Stomach smooth muscle (tissue), 2 donors: Measurements from ENCODE around the gene MEGF6.

ENCODE experiments used
- H3K27ac ChIP-seq: one replicate; pipeline ENCODE4 v1.7.0; 2013; ENCODE audit warnings: mild to moderate bottlenecking, low read length, inconsistent platforms
- H3K27me3 ChIP-seq, 2 donors: one replicate each; pipeline ENCODE4 v1.7.0; 2013; ENCODE audit warnings: low read length in 2 of 2; ENCODE audit not compliant: insufficient read depth in 2 of 2, control insufficient read depth in 1 of 2
- H3K36me3 ChIP-seq, 2 donors: one replicate each; pipeline ENCODE4 v1.7.0; 2013; ENCODE audit warnings: low read length in 2 of 2; ENCODE audit not compliant: control insufficient read depth in 2 of 2, insufficient read depth in 2 of 2
- H3K4me1 ChIP-seq: one replicate; pipeline ENCODE4 v1.7.0; 2013; ENCODE audit warnings: low read length; ENCODE audit not compliant: control insufficient read depth, insufficient read depth
- H3K4me3 ChIP-seq, 2 donors: one replicate each; pipeline ENCODE4 v1.7.0; 2013; ENCODE audit warnings: low read length in 2 of 2
- H3K9ac ChIP-seq, 2 donors: one replicate each; pipeline ENCODE4 v1.7.0; 2013; ENCODE audit warnings: low read length in 2 of 2, mild to moderate bottlenecking in 1 of 2
- H3K9me3 ChIP-seq, 2 donors: one replicate each; pipeline ENCODE4 v1.7.0; 2013; ENCODE audit warnings: low read length in 2 of 2; ENCODE audit not compliant: control insufficient read depth in 2 of 2
- donor health status: healthy.
- donor health status: Pancreatic carcinoma.

The MEGF6 gene

DNA sequence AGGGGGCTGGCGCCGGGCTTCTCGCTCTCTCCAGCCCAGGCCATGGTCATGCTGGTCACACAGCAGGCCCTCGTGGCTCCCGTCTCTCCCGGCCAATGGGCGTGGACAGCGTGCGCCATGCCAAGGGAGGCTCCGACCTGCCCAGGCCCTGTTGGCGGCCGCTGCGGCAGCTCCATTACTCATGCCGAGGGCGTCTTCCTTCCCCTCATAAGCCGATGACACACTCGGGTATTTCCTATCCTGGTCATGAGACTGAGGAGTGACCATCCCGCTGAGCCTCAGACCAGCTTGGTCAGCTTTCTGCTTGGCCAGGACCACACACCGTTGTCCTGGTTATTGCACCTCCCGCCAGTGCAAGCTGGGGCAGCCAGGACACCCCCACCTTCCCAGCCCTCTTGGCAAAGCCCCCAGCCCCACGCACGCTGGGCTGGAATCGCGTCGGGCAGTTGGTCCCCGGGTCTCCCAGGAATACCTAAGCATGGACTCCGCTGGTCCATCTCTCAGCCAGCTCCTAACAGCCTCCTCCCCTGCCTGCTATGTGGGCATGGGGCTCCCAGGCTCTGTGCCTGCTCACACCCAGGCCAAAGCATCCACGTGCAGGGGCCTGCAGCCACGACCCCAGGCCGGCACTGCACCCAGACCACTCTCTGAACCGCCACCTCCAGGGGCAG, 107.0 kb downstream of the MEGF6 start:
- Histone ChIP-seq H3K36me3 (no peaks in the 10 kb centered on the region), H3K4me1 (no peaks in the 10 kb centered on the region), H3K9ac (no peak overlapping the region), H3K4me3 (no peak overlapping the region), H3K27ac (no peak overlapping the region), H3K9me3 (no peaks in the 10 kb centered on the region), H3K27me3 (no peaks in the 10 kb centered on the region)

DNA sequence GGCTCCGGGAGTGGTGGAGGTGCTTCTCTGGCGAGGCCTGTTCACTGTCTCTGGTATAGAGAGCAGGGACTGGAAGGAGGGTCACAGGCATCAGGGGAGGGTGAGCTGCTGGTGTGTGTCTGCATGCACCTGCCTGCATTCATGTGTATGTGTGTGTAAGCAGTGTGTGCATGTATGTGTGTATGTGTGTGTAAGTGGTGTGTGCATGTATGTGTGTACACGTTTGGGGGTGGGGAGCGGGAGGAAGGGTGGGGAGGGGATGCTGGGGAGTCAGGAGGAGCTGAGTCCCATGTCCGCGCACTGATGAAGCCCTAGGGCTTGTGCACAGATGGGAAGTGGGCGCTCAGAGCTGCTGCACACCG, 107.8 kb downstream of the MEGF6 start:
- Histone ChIP-seq H3K4me3 (no peak overlapping the region), H3K4me1 (no peaks in the 10 kb centered on the region), H3K9me3 (no peaks in the 10 kb centered on the region), H3K9ac (no peak overlapping the region), H3K36me3 (no peaks in the 10 kb centered on the region), H3K27ac (no peak overlapping the region), H3K27me3 (no peaks in the 10 kb centered on the region)

DNA sequence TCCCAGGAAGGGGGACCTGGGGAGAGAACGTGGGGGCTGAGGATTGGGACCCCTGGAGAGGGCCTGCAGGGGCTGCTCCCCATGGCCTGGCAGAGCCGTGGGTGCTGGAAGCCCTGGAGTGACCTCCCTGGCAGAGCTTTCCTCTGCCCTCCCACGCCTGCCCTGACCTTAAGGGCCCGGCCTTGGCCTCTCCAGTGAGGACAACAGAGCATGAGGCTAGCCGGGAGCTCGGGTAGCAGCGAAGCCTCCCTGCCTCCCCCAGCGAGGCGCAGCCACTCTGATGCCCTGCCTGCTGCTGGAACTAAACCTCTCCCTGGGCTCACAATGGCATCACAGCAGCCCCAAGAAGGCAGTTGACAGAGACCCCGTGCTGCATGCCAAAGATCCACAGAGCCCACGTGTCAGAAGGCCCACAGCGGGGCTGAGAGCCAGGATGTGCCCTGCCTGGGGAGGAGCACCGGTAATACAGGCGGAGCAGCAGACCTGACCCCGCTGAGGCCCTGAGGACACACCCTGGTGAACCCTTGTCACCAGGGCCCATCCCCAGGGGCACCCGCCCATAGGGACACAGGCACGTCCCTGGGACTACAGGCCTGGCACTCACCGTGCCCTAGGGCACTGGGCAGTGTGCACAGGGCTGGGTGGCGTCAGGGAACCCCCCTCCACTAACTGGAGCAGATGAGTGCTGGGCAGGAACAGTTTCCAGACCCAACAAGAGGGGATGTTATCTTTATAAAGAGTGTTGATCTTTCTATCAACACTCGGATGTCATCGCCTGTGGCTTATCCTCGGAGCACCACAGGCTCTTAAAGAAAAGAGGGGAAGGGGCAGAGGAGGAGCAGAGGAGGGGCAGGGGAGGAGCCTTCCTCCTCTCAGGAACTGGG, 108.4 kb downstream of the MEGF6 start:
- Histone ChIP-seq H3K9ac (no peak overlapping the region), H3K36me3 (no peaks in the 10 kb centered on the region), H3K4me1 (no peaks in the 10 kb centered on the region), H3K27me3 (no peaks in the 10 kb centered on the region), H3K9me3 (no peaks in the 10 kb centered on the region), H3K27ac (no peak overlapping the region), H3K4me3 (no peak overlapping the region)

DNA sequence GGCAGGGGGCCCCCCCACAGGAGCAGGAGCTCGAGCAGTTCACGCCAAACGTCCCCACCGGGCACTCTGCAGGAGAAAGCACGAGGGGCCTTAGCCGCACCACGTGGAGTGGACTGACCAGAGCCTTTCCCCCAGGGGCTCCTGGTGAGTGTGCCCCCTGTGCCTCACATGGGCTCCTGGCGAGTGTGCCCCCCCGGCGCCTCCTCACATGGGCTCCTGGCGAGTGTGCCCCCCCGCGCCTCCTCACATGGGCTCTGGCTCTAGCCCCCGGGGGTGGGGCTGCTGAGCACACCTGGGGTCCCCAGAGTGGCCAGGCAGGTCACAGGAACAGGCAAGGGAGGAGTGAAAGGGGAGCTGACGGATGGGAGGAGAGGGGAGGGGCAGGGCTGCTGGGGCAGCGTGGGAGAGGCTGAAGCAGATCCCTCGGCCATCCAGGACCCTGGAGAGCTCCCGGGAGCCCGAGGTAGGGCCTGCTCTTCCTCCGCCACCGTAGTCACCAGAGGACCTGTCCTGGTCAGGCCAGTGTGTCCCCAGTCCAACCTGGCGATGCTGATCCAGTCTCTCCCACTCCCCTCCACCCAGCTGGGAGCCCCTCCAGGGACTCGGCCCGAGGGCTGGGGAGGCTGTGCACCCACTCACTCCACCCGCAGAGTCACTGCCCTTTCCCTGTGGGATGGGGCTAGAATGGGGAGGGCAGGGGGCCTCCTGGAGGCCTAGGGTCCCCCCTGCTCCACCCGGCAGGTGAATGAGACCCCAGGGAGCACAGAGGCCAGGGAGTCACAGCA, 109.3 kb downstream of the MEGF6 start:
- Histone ChIP-seq H3K36me3 (no peaks in the 10 kb centered on the region), H3K27ac (no peak overlapping the region), H3K4me1 (no peaks in the 10 kb centered on the region)

DNA sequence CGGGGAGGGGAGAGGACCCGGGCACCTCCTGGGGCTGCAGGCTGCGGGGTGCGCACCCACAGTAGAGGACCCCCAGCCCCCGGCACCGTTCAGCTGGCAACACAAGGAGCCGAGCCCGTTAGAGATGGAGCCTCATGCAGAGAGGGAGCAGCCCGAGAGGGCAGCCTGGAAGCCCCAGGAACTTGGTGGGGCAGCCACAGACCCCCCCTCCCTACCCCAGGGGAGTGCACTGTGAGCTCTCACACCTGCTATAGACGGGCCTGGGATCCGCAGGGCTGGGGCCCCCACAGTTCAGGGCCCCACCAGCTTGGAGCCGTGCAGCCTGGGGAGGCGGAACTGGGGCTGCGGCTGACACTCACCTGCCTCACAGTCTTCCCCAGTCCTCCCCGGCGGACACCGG, 109.9 kb downstream of the MEGF6 start:
- no peak overlapping the region for H3K27ac ChIP-seq
- H3K9ac ChIP-seq: no peak overlapping the region
- no peaks in the 10 kb centered on the region for H3K9me3 ChIP-seq
- H3K36me3 ChIP-seq: no peaks in the 10 kb centered on the region
- no peak overlapping the region for H3K4me3 ChIP-seq
- H3K27me3 ChIP-seq: no peaks in the 10 kb centered on the region
- H3K4me1 ChIP-seq: no peaks in the 10 kb centered on the region

More for the DNA sequence above, 109.3 kb downstream of the MEGF6 start:
- Histone ChIP-seq H3K9ac (no peak overlapping the region), H3K9me3 (no peaks in the 10 kb centered on the region), H3K4me3 (no peak overlapping the region), H3K27me3 (no peaks in the 10 kb centered on the region)

DNA sequence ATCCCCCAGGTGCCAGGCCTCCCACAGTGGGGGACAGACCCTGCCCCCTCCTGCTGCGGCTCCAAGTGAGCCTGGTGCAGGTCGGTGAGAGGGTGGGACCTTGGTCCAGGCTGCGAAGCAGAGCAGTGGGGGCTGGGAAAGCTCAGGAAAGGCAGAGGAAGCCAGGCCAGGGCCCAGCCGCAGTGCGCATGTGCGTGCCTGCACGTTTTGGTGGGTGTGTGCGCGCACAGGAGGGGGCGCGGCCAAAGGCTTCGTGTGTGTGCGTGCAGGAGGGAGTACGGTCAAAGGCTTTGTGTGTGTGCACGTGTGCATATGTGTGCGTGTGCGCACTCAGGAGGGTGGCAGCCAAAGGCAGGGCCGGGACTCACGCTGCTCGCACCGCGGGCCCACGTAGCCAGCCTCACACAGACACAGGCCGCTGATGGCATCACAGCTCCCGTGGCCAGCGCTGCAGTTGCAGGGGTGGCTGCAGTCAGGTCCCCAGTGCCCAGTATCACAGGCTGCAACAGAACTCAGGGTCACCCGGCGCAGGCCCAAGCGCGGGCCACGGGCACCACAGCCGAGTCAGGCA, 111.0 kb downstream of the MEGF6 start:
- no peak overlapping the region for H3K4me3 ChIP-seq
- no peaks in the 10 kb centered on the region for H3K27me3 ChIP-seq
- no peak overlapping the region for H3K9ac ChIP-seq
- no peak overlapping the region for H3K27ac ChIP-seq
- no peaks in the 10 kb centered on the region for H3K36me3 ChIP-seq
- H3K9me3 ChIP-seq: no peaks in the 10 kb centered on the region
- no peaks in the 10 kb centered on the region for H3K4me1 ChIP-seq

DNA sequence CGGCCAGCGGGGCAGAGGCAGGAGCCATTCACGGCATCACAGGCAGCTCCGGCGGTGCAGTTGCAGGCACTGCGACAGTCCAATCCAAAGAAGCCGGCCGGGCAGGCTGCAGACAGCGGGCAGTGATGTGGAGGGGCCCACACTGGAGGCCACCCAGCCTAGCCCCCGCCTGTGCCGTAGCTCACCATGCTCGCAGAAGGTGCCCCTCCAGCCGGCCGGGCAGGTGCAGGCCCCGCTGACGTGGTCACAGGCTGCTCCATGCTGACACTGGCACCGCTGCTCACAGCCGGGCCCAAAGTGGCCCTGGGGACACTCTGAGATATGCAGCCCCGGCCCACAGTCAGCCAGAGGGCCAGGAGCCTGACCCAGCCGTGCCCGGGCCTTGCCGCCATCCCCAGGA, 111.7 kb downstream of the MEGF6 start:
- no peak overlapping the region for H3K4me3 ChIP-seq
- H3K27me3 ChIP-seq: no peaks in the 10 kb centered on the region
- no peaks in the 10 kb centered on the region for H3K36me3 ChIP-seq
- no peak overlapping the region for H3K27ac ChIP-seq
- no peaks in the 10 kb centered on the region for H3K9me3 ChIP-seq
- no peaks in the 10 kb centered on the region for H3K4me1 ChIP-seq
- H3K9ac ChIP-seq: no peak overlapping the region

DNA sequence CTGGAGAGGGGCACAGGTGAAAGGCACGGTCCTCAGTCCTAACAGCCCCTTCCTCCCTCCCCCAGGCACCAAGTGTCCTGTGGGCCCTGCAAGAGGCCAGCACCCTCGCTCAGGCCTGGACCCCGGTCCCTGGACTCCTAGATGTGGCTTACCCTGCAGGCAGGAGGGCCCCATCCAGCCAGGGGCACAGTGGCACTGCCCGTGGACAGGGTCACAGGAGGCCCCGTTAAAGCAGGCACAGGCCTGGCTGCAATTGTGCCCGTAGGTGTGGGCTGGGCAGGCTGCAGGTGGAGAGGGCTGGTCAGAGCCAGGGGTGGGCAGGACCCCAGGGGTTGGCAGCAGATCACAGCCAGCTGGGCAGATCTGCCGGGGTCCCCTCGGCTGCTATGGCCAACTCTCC, 112.3 kb downstream of the MEGF6 start:
- Histone ChIP-seq H3K4me3 (no peak overlapping the region), H3K27me3 (no peaks in the 10 kb centered on the region), H3K36me3 (no peaks in the 10 kb centered on the region), H3K27ac (no peak overlapping the region), H3K4me1 (no peaks in the 10 kb centered on the region), H3K9ac (no peak overlapping the region), H3K9me3 (no peaks in the 10 kb centered on the region)

DNA sequence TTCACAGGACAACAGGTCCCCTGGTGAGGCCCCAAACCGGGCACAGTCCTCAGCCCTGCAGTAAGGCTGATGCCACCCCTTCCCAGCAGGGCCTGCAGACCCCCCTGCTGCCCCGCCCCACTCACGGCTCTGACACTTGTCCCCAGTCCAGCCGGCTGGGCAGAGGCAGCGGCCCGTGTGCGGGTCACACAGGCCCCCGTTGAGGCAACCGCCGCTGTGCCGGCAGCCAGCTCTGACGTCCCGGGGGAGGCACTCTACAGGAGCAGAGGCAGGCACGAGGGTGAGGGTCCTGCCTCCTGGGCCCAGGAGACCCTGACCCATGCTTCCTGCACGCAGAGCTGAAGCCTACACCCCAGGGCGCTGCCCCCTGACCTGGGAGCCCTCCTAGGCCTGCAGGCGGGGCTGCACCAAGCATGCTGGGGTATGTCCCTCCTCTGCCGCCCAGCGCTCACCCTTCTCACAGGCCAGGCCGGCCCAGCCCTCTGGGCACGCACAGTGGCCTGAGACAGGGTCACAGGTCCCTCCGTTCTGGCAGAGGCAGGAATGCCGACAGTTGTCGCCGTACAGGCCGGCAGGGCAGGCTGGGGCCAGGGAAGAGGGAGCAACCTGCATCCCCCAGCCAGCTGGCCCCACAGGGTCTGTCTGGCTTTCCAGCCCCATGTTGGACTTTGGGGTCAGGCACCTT, 112.9 kb downstream of the MEGF6 start:
- H3K36me3 ChIP-seq: no peaks in the 10 kb centered on the region
- no peak overlapping the region for H3K27ac ChIP-seq
- H3K4me1 ChIP-seq: no peaks in the 10 kb centered on the region
- H3K4me3 ChIP-seq: no peak overlapping the region
- no peak overlapping the region for H3K9ac ChIP-seq
- no peaks in the 10 kb centered on the region for H3K9me3 ChIP-seq
- no peaks in the 10 kb centered on the region for H3K27me3 ChIP-seq

DNA sequence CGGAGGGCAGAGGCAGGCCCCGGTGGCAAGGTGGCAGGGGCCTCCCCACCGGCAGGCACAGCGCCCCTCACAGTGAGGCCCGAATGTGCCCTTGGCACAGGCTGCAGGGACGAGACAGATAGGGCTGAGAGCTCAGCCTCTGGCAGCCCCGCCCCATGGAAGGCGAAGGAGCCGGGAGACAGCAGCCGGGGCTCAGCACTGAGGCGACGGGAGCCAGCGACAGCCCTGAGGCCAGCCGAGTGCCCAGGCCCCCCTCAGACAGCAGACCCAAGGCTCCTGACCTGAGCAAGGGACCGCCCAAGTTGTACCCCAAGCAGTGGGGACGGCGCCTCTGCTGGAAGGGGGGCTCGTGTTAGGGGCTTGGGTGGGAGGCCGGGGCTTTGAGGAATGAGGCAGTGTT, 113.8 kb downstream of the MEGF6 start:
- Histone ChIP-seq H3K9me3 (no peaks in the 10 kb centered on the region), H3K27ac (no peak overlapping the region), H3K4me3 (no peak overlapping the region), H3K4me1 (no peaks in the 10 kb centered on the region), H3K9ac (no peak overlapping the region), H3K27me3 (no peaks in the 10 kb centered on the region), H3K36me3 (no peaks in the 10 kb centered on the region)
